Measurements from ENCODE around the gene PIK3R5.

DNA sequence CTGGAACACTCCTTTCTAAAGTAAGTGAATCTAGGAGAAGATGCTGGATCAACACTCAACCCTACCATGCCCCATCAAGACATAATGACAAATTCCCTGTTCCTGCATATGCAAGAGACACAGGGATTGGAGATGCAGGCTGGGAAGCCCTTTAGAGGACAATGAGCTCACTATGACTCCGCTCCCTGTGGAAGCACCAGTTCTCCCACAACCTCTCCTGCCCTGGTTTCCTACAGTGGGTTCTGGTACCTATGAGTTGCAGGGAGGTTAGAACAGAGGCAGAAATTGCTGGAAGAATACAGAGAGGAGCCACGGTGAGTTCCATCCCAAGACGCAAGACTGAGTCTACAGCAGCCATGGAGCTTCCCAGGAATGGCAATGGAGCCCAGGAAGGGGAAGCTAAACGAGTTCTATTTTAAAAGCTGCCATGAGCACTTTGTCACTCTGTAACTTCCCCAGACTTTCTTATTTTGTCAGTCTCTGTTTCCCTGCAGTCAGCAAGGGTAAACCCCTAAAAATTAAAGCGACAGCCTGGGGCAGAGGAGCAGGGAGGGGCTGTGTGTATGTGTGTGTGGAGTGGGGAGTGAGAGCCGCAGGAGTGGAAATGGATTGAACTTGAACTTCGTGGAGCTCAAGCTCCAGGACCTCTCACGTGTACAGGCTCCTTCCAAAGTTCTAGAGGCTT lies 55.8 kb downstream of the PIK3R5 start:
- TF ChIP-seq, protein P1, sequence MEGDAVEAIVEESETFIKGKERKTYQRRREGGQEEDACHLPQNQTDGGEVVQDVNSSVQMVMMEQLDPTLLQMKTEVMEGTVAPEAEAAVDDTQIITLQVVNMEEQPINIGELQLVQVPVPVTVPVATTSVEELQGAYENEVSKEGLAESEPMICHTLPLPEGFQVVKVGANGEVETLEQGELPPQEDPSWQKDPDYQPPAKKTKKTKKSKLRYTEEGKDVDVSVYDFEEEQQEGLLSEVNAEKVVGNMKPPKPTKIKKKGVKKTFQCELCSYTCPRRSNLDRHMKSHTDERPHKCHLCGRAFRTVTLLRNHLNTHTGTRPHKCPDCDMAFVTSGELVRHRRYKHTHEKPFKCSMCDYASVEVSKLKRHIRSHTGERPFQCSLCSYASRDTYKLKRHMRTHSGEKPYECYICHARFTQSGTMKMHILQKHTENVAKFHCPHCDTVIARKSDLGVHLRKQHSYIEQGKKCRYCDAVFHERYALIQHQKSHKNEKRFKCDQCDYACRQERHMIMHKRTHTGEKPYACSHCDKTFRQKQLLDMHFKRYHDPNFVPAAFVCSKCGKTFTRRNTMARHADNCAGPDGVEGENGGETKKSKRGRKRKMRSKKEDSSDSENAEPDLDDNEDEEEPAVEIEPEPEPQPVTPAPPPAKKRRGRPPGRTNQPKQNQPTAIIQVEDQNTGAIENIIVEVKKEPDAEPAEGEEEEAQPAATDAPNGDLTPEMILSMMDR (conservative IDR thresholded peaks at IDR 0.05; ENCODE audit: low read length) = no peak
- TF ChIP-seq EZH2phosphoT487 (IDR thresholded peaks at IDR 0.05; ENCODE audit: borderline replicate concordance, low read depth, low read length) = no peak

Measured in OCI-LY7 (cell line).